K562 (cell line): ENCODE data around the gene IL4I1. TPM values are rescaled to one million over a fixed set of nuclear protein-coding genes. Genes with fewer than 3 reads are reported as not detected.

ENCODE experiments used
- ARID1B ChIP-seq: fragments of 450-650 bp; IDR thresholded peaks from 2 replicates; pipeline ENCODE4 v1.6.1; 2016; ENCODE audit warnings: antibody characterized with exemption, mild to moderate bottlenecking, inconsistent platforms
- CBFB ChIP-seq: sonication (generic); formaldehyde crosslinking; IDR thresholded peaks from 2 replicates; pipeline ENCODE4 v1.4.0; 2020; ENCODE audit warnings: mild to moderate bottlenecking, missing genetic modification reagents
- GATA2 ChIP-seq: sonication (generic); formaldehyde crosslinking; IDR thresholded peaks from 2 replicates; pipeline ENCODE4 v1.4.0; 2020; ENCODE audit warnings: mild to moderate bottlenecking, missing genetic modification reagents
- JUND ChIP-seq, 2 experiments: IDR thresholded peaks; 2 replicates in 1 of 2; 3 replicates in 1 of 2; pipeline ENCODE4 v1.6.1; 2011; ENCODE audit warnings: borderline replicate concordance in 2 of 2, low read depth in 2 of 2, low read length in 2 of 2, improper control_type of control experiment in 1 of 2, missing biosample characterization in 1 of 2, missing genetic modification characterization in 1 of 2, missing genetic modification reagents in 1 of 2
- KDM2B ChIP-seq: fragments of 250-450 bp; sonication (Bioruptor Pico); IDR thresholded peaks from 2 replicates; pipeline ENCODE4 v1.8.0; 2021; ENCODE audit warnings: mild to moderate bottlenecking, moderate library complexity
- KHSRP ChIP-seq: fragments of 450-650 bp; IDR thresholded peaks from 2 replicates; pipeline ENCODE4 v1.6.1; 2017
- MXI1 ChIP-seq: IDR thresholded peaks from 2 replicates; pipeline ENCODE4 v1.6.1; 2011; ENCODE audit warnings: low read depth, mild to moderate bottlenecking, improper control_type of control experiment, low read length
- NR1H2 ChIP-seq: sonication (generic); formaldehyde crosslinking; IDR thresholded peaks from 2 replicates; pipeline ENCODE4 v1.4.0; 2020; ENCODE audit warnings: mild to moderate bottlenecking, missing genetic modification reagents
- PCBP1 ChIP-seq: fragments of 200-400 bp; formaldehyde crosslinking; IDR thresholded peaks from 2 replicates; pipeline ENCODE4 v1.6.1; 2018; ENCODE audit warnings: mild to moderate bottlenecking, low read depth, low read length; ENCODE audit not compliant: poor library complexity, severe bottlenecking
- POLR2AphosphoS5 ChIP-seq: IDR thresholded peaks from 2 replicates; pipeline ENCODE4 v1.6.1; 2011; ENCODE audit warnings: mild to moderate bottlenecking, low read depth, low read length, moderate library complexity; ENCODE audit not compliant: control insufficient read depth, insufficient read depth
- SLC30A9 ChIP-seq: fragments of 250-450 bp; sonication (Bioruptor Pico); IDR thresholded peaks from 2 replicates; pipeline ENCODE4 v1.8.0; 2022; ENCODE audit warnings: mild to moderate bottlenecking, moderate library complexity
- SP1 ChIP-seq: sonication (generic); formaldehyde crosslinking; IDR thresholded peaks from 2 replicates; pipeline ENCODE4 v1.8.1; 2022; ENCODE audit warnings: mild to moderate bottlenecking, missing genetic modification reagents
- TAF9B ChIP-seq: fragments of 450-650 bp; IDR thresholded peaks from 2 replicates; pipeline ENCODE4 v1.6.1; 2018; ENCODE audit warnings: mild to moderate bottlenecking; ENCODE audit not compliant: partially characterized antibody
- TBP ChIP-seq: optimal IDR thresholded peaks from 2 replicates; pipeline ENCODE3; 2011; ENCODE audit warnings: low read depth, low read length, improper control_type of control experiment
- polyA plus RNA-seq, 8 experiments: library from polyadenylated mRNA; depleted of rRNA in 4 of 8; stranded (reverse) in 5 of 8; unstranded in 3 of 8; fragments of >200 nt; fragmentation: Nextera tagmentation in 2 of 8; fragmentation: Illumina TruSeq in 1 of 8; extraction: Ambion mirVana in 2 of 8; extraction: Trizol in 1 of 8; gene quantifications; 2 replicates each; pipeline versions ENCODE4 v1.2.1 to v1.2.3, GENCODE V29; 2011 to 2014; ENCODE audit warnings: inconsistent platforms in 1 of 8, missing spikeins in 1 of 8
- total RNA-seq, 7 experiments: library from RNA; depleted of rRNA in 6 of 7; stranded (reverse); fragments of >200 nt in 6 of 7; fragmentation: Illumina TruSeq in 2 of 7; extraction: Trizol in 2 of 7; gene quantifications; 2 replicates each; pipeline versions ENCODE4 v1.2.1 to v1.2.3, GENCODE V29; 2011 to 2021; ENCODE audit warnings: low replicate concordance in 1 of 7
- TF ChIP-seq, protein P1 (sequence below): fragments of 250-450 bp; sonication (Bioruptor Pico); IDR thresholded peaks from 2 replicates; pipeline ENCODE4 v1.5.0; 2020; ENCODE audit warnings: mild to moderate bottlenecking, borderline replicate concordance
- TF ChIP-seq, protein P2 (sequence below): IDR thresholded peaks from 2 replicates; pipeline ENCODE4 v1.6.1; 2011; ENCODE audit not compliant: insufficient read length; ENCODE audit errors: extremely low read depth
- TF ChIP-seq, protein P3 (sequence below): fragments of 450-650 bp; IDR thresholded peaks from 2 replicates; pipeline ENCODE4 v1.6.1; 2016; ENCODE audit warnings: mild to moderate bottlenecking
- TF ChIP-seq, protein P4 (sequence below): fragments of 450-650 bp; IDR thresholded peaks from 2 replicates; pipeline ENCODE4 v1.6.1; 2017; ENCODE audit warnings: mild to moderate bottlenecking, moderate library complexity
- TF ChIP-seq, protein P5 (sequence below): conservative IDR thresholded peaks from 2 replicates; pipeline ENCODE4 v1.6.1; 2011; ENCODE audit warnings: low read depth, mild to moderate bottlenecking, low read length; ENCODE audit not compliant: control insufficient read depth

IL4I1 gene
- total and polyA plus RNA-seq, 9 of the 15 experiments (the other 6 are each of a cell fraction or from before 2014, with no cell fraction given): 0.06 to 0.95 (median 0.43) TPM; not detected in 2

DNA sequence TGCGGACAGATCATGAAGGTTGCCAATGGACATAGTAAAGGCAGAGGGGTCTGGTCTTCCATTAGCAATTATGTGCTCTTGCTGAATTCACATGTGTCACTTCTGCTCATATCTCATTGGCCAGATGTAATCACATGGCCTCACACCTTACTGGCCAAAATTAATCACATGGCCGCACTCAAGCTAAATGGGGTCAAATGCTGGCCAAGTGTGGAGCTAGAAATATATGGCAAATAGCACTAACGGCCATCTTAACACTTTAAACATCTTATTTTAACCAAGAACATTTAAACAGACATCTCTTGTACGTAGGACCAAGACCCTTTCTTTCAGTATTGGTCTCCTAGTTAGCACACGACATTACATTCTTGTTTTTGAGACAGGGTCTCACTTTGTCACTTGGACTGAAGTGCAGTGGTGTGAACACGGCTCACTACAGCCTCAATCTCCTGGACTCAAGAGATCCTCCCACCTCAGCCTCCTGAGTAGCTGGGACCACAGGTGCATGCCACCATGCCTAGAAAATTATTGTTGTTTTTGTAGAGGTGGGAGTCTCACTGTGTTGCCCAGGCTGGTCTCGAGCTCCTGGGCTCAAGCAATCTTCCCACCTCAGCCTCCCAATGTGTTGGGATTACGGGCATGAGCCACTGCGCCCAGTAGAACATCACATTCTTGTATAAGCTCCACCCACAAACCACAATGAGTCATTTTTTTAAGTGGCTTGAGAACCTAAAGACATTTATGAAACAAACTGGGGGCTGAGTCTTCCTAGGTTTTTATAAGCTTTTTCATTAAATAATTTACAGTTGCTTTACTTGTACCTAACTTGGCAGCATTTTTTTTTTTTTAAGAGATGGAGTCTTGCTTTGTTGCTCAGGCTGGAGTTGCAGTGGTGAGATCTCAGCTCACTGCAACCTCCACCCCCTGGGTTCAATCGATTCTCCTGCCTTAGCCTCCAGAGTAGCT, 48.7 kb downstream of the IL4I1 start (continued):
- TF ChIP-seq, protein P1, sequence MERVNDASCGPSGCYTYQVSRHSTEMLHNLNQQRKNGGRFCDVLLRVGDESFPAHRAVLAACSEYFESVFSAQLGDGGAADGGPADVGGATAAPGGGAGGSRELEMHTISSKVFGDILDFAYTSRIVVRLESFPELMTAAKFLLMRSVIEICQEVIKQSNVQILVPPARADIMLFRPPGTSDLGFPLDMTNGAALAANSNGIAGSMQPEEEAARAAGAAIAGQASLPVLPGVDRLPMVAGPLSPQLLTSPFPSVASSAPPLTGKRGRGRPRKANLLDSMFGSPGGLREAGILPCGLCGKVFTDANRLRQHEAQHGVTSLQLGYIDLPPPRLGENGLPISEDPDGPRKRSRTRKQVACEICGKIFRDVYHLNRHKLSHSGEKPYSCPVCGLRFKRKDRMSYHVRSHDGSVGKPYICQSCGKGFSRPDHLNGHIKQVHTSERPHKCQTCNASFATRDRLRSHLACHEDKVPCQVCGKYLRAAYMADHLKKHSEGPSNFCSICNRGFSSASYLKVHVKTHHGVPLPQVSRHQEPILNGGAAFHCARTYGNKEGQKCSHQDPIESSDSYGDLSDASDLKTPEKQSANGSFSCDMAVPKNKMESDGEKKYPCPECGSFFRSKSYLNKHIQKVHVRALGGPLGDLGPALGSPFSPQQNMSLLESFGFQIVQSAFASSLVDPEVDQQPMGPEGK (CRISPR knock-in tag): no peak
- TF ChIP-seq, protein P2, sequence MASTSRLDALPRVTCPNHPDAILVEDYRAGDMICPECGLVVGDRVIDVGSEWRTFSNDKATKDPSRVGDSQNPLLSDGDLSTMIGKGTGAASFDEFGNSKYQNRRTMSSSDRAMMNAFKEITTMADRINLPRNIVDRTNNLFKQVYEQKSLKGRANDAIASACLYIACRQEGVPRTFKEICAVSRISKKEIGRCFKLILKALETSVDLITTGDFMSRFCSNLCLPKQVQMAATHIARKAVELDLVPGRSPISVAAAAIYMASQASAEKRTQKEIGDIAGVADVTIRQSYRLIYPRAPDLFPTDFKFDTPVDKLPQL: no peak
- TF ChIP-seq KHSRP (no peak), SP1 (CRISPR knock-in tag) (peak; percentile 53; the same call in 1 of the 2 replicates), NR1H2 (CRISPR knock-in tag) (no peak), KDM2B (no peak), ARID1B (peak; percentile 70), PCBP1 (no peak), SLC30A9 (CRISPR knock-in tag) (no peak), MXI1 (no peak), GATA2 (CRISPR knock-in tag) (no peak), TBP (no peak), CBFB (CRISPR knock-in tag) (no peak), JUND (IDR thresholded peaks at IDR 0.05; ENCODE audit: borderline replicate concordance, low read depth, low read length) (peak; percentile 94), JUND (tag; IDR thresholded peaks at IDR 0.05; ENCODE audit: borderline replicate concordance, low read depth, low read length) (peak; percentile 93; the same call in 2 of the 3 replicates), POLR2AphosphoS5 (no peak), TAF9B (no peak)
- TF ChIP-seq, protein P3, sequence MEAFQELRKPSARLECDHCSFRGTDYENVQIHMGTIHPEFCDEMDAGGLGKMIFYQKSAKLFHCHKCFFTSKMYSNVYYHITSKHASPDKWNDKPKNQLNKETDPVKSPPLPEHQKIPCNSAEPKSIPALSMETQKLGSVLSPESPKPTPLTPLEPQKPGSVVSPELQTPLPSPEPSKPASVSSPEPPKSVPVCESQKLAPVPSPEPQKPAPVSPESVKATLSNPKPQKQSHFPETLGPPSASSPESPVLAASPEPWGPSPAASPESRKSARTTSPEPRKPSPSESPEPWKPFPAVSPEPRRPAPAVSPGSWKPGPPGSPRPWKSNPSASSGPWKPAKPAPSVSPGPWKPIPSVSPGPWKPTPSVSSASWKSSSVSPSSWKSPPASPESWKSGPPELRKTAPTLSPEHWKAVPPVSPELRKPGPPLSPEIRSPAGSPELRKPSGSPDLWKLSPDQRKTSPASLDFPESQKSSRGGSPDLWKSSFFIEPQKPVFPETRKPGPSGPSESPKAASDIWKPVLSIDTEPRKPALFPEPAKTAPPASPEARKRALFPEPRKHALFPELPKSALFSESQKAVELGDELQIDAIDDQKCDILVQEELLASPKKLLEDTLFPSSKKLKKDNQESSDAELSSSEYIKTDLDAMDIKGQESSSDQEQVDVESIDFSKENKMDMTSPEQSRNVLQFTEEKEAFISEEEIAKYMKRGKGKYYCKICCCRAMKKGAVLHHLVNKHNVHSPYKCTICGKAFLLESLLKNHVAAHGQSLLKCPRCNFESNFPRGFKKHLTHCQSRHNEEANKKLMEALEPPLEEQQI: no peak
- TF ChIP-seq, protein P4, sequence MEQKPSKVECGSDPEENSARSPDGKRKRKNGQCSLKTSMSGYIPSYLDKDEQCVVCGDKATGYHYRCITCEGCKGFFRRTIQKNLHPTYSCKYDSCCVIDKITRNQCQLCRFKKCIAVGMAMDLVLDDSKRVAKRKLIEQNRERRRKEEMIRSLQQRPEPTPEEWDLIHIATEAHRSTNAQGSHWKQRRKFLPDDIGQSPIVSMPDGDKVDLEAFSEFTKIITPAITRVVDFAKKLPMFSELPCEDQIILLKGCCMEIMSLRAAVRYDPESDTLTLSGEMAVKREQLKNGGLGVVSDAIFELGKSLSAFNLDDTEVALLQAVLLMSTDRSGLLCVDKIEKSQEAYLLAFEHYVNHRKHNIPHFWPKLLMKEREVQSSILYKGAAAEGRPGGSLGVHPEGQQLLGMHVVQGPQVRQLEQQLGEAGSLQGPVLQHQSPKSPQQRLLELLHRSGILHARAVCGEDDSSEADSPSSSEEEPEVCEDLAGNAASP: no peak
- TF ChIP-seq, protein P5, sequence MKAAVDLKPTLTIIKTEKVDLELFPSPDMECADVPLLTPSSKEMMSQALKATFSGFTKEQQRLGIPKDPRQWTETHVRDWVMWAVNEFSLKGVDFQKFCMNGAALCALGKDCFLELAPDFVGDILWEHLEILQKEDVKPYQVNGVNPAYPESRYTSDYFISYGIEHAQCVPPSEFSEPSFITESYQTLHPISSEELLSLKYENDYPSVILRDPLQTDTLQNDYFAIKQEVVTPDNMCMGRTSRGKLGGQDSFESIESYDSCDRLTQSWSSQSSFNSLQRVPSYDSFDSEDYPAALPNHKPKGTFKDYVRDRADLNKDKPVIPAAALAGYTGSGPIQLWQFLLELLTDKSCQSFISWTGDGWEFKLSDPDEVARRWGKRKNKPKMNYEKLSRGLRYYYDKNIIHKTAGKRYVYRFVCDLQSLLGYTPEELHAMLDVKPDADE: no peak
